Cardiac septum (tissue), 1 donor: ENCODE results near the gene ARNT2. TPM values are rescaled to one million over a fixed set of nuclear protein-coding genes. Genes with fewer than 3 reads are reported as not detected.

Source experiments
- DNase-seq: peaks from one replicate; pipeline ENCODE4 v3.0.0-alpha.2; 2020; ENCODE audit warnings: low spot score
- intact Hi-C: fragments of 100-400 bp; cut with DNase I; formaldehyde crosslinking; loops from one replicate; pipeline ENCODE4 v1.14.0; 2022
- total RNA-seq: library from RNA; stranded (reverse); fragmentation: NEBNext Ultra II Directional; extraction: Animal tissue kit (Norgen Biotek cat#: 25700); gene quantifications from one replicate; pipeline ENCODE4 v1.2.1, GENCODE V29; 2021
- donor health status: DM: no; HTN: no; CAD: no.

ARNT2 gene
- total RNA-seq, 1 donor from 2014 or later, result 4.7 TPM

GRCh38 chr15:80578206-80578595 lies 174.0 kb downstream of the ARNT2 start:
- DNase-seq, result peak; percentile 39
- intact Hi-C loops, result no loop called here

- peak; percentile 67 for DNase-seq
Observed at GRCh38 chr15:80578871-80579270, 174.7 kb downstream of the ARNT2 start.

GRCh38 chr15:80579611-80580010 lies 175.4 kb downstream of the ARNT2 start:
- intact Hi-C loops, result no loop called here
- DNase-seq, result no peak

More at GRCh38 chr15:80578871-80579270, 174.7 kb downstream of the ARNT2 start:
- intact Hi-C loops, result no loop called here

- intact Hi-C loops, result no loop called here
Observed at GRCh38 chr15:80580106-80580505, 175.9 kb downstream of the ARNT2 start.

GRCh38 chr15:80580536-80581260 lies 176.5 kb downstream of the ARNT2 start:
- DNase-seq, result peak; percentile 63
- intact Hi-C loops, result no loop called here

More at GRCh38 chr15:80580106-80580505, 175.9 kb downstream of the ARNT2 start:
- DNase-seq, result peak; percentile 24

GRCh38 chr15:80581976-80582375 lies 177.8 kb downstream of the ARNT2 start:
- peak; percentile 47 for DNase-seq
- intact Hi-C loops, result no loop called here

GRCh38 chr15:80582816-80583423 lies 178.7 kb downstream of the ARNT2 start:
- intact Hi-C loops, result no loop called here
- DNase-seq, result peak; percentile 35

GRCh38 chr15:80584561-80584964 lies 180.4 kb downstream of the ARNT2 start:
- peak; percentile 46 for DNase-seq
- intact Hi-C loops, result no loop called here

- intact Hi-C loops, result no loop called here
- no peak for DNase-seq
Observed at GRCh38 chr15:80584973-80585525, 180.9 kb downstream of the ARNT2 start.

GRCh38 chr15:80585544-80586018 lies 181.4 kb downstream of the ARNT2 start:
- DNase-seq, result peak; percentile 53
- intact Hi-C loops, result no loop called here

- intact Hi-C loops, result no loop called here
- DNase-seq, result no peak
Observed at GRCh38 chr15:80586161-80586560, 182.0 kb downstream of the ARNT2 start.

GRCh38 chr15:80587007-80587406 lies 182.8 kb downstream of the ARNT2 start:
- intact Hi-C loops, result no loop called here
- DNase-seq, result no peak

GRCh38 chr15:80587816-80588456 lies 183.8 kb downstream of the ARNT2 start:
- intact Hi-C loops, result no loop called here
- peak; percentile 36 for DNase-seq

GRCh38 chr15:80588801-80589200 lies 184.6 kb downstream of the ARNT2 start:
- DNase-seq, result no peak
- intact Hi-C loops, result no loop called here

GRCh38 chr15:80590761-80591355 lies 186.7 kb downstream of the ARNT2 start:
- DNase-seq, result no peak
- intact Hi-C loops, result no loop called here

- intact Hi-C loops, result no loop called here
- DNase-seq, result peak; percentile 54
Observed at GRCh38 chr15:80591471-80591870, 187.3 kb downstream of the ARNT2 start.

GRCh38 chr15:80591938-80592825 lies 188.0 kb downstream of the ARNT2 start:
- intact Hi-C loops, result no loop called here
- peak; percentile 67 for DNase-seq

- intact Hi-C loops, result no loop called here
- DNase-seq, result peak; percentile 68
Observed at GRCh38 chr15:80593486-80594030, 189.4 kb downstream of the ARNT2 start.
